Caki2 (cell line): Measurements from ENCODE around the gene TMEM115. TPM values are rescaled to one million over a fixed set of nuclear protein-coding genes. Genes with fewer than 3 reads are reported as not detected.

Experiments
- DNase-seq: peaks from one replicate; pipeline ENCODE4 v3.0.0-alpha.2; 2015; ENCODE audit warnings: low read depth
- in situ Hi-C: cut with HindIII; loops from 2 replicates; pipeline ENCODE4 v1.10.0; 2016; ENCODE audit warnings: low sequenced_read_pairs, low pct_unique_long_range_greater_than_20kb, mixed read lengths
- total RNA-seq: library from RNA; depleted of rRNA; stranded (reverse); fragments of >200 nt; shearing (Covaris generic); gene quantifications from 2 replicates; pipeline ENCODE4 v1.2.3, GENCODE V29; 2014; ENCODE audit warnings: low replicate concordance

Gene TMEM115
- total RNA-seq, 1 experiment from 2014 or later, result 59.0 TPM

DNA sequence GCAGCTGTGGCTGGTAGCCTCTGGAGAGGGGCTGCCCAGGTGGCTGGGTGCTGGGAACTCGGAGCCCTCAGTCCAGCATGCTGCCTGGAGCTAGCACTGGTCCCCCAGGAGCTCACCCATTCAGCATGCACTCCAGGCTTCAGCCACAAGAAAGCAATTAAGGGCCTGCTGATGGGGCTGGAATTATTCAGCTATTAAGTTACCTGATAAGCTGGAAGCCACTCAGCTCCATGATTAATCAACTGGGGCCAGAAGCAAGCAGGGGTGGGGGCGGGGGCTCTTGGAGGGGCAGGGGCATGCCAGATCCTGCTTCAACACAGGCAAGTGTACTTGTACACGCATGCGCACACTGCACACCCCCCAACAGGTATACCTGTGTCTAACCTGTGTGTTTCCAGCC is 22.1 kb upstream of the TMEM115 start:
- in situ Hi-C loops, result no loop called here
- no peak for DNase-seq

DNA sequence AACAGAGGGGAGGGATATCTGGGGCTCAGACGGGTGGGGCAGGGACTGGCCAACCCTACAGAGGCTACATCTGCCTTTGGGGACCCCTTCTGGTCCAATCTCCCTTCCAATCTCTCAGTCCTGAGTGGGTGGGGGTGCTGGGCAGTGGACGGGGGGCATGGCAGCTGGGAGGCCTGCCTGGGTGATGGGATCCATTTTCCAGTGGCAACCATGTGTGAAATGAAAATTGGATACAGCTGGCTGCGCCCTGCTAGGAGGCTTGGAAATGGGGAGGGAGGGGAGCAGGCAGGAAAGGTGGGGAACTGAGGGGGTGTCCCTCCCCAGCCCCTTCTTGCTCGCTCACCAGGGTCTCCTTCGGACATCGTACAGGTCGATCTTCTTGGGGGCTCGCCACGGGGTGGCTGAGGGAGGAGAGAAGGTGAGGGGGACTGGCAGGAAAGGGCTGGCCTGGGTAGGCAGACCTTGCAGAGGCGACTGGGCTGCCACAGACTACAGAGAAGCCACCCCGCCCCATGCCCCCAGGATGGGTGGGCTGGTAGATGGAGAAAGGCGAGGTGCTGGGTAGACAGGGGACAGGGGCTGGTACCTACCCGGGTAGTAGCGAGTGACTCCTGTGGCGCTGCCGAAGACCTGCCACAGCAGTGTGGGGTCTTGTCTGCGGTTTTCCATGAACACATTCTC is 21.2 kb upstream of the TMEM115 start:
- DNase-seq, result no peak
- in situ Hi-C loops, result no loop called here

DNA sequence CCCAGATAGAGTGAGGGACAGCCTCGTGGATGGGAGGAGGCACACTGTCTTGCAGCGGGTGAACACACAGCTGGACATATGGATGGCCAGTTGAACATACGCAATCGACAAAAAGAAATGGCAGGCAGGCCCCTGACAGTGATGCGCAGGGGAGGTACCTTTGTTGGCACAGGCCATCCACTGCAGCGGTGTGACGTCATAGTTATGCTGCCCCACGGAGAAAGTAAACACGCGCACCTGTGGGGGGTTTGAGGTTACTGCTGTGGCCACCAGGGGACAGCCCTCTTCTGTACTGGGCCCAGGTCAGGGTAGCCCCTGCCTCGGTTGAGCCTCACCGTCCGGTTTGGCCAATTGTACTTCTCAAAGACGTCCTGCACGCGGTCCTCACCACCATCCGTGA is 19.4 kb upstream of the TMEM115 start:
- in situ Hi-C loops, result no loop called here
- no peak for DNase-seq

DNA sequence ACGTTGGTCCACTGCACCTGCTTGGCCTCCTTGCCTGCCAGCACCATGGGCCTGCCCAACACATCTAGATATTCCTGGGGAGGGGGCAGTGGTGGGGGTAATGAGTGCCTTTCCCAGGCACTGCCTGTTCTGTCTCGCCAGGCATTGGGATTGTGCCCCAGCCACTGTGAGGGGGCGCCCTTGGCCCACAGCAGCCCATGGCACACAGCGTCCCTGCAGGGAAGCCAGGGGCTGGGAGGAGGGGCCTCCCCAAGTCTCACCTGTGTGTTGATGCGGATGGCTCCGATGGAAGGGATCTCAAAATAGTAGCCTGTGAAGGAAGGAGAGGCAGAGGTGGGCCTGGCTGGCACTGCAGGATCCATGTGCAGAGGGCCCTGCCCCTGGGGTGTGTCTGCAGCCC is 18.7 kb upstream of the TMEM115 start:
- in situ Hi-C loops, result no loop called here
- no peak for DNase-seq

DNA sequence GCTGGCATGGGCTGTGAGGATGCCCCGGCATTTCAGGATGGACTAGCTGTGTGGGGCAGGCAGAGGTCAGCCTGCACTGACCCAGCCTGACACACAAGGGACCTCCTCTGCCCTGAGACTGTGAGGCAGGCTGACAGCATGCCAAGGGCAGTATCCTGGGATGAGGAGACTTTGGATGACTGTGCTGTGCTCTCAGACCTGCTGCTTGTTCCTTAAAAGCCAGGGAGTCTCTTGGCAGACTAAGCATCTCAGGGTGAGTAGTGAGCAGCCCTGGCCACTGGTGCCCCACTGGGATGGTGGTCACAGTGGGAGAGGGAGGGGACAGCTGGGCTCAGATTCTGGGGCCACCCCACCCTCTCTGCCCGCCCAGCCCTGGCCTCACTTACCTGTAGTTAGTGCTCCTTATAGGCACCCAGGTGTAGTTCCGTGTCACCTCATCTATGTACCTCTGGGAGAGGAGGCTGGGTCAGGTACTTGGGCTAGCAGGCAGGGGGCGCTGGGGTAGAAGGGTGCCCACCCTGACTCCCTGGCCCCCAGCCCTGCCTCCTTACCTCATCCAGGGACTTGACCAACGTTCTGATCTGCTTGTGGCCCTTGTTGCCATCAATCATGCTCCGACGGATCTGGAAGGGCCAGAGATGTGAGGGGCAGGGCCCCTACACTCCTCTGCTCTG is 16.1 kb upstream of the TMEM115 start:
- in situ Hi-C loops, result no loop called here
- no peak for DNase-seq

DNA sequence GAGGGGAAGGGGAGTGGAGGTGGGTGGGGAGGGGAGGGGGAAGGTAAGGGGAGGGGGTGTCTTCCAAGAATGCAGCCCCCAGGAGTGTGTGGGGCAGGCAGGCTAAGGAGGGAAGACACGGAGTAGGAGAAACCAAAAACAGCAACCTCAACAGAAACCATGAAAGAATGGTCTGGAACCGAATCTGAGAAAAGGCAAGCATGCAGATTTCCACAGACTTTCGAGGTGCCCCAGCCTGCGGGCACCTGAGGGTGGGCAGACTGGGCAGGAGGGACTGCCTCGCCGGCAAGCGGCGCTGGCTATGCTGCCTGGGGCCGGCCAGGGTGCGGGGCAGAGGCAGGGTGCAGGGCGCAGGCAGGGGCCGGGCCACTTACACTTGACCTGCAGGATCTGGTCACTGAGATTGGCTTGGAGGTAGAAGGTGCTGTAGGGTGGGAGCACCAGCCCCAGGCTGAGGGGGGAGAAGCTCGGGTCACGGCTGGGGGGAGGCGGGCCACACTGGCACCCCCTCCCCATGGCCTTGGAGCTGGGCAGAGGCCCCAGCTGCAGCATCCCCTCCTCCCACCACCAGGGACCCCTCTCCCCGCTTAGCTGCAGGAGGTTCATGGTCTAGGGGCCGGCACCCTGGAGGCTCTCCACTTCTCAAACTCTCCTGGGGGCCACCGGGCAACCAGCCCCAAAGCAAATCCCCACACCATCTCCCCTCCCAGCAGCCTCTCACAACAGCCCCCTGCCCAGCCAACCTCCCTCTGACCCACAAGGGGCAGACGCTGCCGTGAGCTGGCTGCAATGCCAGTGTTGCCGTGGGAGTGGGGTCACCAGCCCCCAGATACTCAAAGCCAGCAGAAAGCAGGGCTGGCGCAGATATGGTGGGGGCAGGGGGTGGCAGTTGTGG is 15.3 kb upstream of the TMEM115 start:
- in situ Hi-C loops, result no loop called here
- no peak for DNase-seq

DNA sequence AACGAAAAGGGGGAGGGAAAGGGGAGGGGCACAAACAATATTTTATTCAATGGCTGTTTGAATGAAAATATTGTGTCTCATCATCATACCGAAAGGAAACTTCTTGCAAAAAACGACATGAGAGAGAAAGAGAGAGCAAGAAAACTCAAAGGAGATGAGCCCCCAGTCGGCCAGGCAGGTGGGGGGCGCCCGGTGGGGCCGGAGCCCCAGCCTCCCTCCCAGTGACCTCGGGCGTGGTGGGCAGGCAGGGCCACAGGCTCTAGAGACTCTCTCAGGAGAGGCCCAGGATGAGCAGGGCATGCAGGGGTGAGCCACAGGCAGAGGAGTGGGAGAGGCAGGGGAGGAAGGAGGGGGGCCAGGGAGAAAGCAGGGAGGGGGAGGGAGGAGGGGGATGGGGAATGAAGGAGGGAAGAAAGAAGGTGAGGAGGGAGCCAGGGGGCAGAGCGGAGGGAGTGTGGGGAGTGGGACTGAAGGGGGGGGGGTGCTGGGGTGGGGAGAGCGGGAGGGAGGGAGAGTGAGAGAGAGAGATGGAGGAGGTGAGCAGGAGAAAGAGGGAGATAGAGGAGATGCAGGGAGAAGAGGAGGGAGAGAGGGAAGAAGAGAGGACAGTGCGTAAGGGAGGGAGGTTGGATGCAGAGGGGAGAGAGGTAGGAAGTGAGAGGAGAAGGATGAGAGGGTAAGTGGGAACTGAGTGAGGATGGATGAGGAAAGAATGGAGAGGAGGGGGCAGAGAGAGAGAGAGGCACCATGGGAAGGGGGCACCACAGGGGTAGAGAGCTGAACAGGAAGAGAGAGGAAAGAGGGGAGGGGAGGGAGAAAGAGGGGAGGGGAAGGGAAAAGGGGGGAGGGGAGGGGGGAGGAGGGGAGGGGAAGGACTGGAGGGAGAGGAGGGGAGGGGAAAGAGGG is 14.1 kb upstream of the TMEM115 start:
- in situ Hi-C loops, result no loop called here
- DNase-seq, result no peak

DNA sequence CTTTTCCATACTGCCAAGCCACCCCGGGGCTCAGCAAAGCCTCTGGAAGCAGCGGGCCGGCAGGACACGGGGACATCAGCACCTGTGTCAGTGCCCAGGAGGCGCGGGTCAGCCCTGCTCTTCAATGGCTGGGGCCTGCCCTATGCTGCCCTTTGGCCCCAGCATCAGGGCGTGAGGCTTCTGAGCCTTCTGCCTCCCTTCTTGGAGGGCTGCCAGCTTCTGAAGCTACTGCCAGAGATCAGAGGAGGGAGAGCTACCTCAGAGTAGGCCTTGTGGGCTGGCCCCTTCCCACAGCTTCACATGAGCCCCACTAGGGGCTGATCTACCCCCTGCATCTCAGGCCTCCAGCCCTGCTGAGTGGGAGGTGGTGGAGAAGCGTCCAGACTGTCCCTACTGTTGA is 13.0 kb upstream of the TMEM115 start:
- in situ Hi-C loops, result no loop called here
- no peak for DNase-seq

DNA sequence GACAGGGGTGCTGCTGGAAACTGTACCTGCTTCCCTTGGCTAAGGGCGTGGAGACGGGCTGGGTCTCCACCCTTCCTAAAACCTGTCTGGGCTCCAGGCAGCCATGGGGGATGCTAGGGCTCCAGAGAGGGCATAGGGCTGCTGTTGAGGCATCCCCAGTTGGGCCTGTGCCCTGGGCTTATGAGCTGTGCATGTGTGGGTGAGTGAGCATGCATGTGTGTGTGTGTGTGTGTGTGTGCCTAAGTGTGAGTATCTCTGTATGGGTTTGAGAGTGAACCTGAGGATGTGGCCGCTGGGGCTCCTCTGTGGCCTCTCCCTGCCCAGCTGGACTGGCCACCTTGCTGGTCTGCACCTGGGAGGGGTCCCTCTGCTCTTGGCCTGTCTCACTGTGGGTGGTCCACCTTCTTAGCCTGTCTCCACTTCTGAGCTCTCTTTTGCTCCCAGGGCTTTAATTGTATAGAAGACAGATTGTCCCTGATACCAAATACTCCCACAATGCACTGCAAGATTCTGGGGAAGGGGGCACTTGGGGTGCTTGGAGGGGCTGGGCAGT is 11.9 kb upstream of the TMEM115 start:
- DNase-seq, result no peak
- in situ Hi-C loops, result no loop called here

DNA sequence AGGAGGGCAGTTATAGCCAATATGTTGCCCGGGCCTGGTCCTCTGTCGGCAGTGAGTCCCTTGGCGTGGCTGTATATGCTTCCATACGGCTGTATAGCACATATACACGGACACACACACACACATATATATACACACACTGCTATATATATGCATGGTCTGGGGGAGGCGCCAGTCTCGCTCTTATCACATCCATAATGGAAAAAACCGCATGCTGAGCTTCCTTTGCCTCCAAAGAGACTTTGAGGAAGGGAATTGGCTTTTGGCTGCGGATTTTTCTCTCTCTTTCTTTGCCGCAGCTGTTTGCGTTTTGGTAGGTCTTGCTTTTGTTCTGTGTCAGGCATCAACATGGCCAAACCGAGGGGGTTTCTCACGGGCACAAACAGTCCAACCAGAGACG is 11.3 kb upstream of the TMEM115 start:
- no peak for DNase-seq
- in situ Hi-C loops, result no loop called here

DNA sequence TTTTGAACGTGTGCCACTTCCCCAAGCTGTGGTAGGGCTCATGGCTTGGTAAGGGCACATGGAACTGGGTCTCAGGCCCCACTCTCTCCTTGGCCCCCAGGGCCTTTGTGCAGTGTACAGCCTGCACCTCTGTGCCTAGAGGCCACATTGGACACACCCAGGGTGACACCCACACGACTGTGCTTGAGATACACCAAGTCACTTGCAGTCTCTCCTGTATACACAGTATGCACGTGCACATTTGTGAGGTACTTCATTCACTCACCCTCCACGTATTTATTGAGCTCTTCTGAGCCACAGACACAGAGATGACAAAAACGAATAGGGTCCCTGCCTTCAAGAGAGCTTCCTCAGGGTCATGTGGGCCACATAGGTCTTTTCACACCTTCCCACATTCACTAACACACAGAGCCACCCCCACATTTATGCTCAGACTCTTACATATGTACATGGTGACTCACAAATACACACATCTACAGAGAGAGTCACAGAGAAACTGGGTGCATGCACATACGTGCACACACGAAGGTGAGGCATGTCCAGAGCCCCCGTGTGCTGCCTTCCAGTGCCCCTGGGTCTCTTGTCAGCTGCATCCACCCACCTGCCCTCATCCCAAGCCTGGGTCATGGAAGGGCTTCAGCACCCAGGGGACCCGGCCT is 9.8 kb upstream of the TMEM115 start:
- in situ Hi-C loops, result no loop called here

DNA sequence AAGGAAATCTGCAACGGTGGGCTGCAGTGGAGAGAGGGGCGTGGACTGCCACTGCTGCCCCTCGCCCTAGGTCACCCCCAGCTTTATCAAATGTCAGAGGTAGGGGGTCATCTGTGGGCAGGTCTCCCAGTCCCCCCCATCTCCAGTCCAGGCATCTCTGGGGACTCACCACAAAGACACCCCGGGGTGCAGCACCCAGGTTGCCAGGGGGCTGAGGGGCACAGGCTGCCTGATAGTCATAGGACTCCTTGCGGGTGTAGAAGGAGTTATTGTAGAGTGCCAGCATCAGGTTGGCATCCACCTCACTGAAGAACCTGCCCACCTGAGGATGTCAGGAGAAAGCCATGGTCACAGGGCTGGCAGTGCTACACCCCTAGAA is 6.5 kb upstream of the TMEM115 start:
- in situ Hi-C loops, result no loop called here
- no peak for DNase-seq

More for the DNA sequence above, 9.8 kb upstream of the TMEM115 start:
- DNase-seq, result no peak

DNA sequence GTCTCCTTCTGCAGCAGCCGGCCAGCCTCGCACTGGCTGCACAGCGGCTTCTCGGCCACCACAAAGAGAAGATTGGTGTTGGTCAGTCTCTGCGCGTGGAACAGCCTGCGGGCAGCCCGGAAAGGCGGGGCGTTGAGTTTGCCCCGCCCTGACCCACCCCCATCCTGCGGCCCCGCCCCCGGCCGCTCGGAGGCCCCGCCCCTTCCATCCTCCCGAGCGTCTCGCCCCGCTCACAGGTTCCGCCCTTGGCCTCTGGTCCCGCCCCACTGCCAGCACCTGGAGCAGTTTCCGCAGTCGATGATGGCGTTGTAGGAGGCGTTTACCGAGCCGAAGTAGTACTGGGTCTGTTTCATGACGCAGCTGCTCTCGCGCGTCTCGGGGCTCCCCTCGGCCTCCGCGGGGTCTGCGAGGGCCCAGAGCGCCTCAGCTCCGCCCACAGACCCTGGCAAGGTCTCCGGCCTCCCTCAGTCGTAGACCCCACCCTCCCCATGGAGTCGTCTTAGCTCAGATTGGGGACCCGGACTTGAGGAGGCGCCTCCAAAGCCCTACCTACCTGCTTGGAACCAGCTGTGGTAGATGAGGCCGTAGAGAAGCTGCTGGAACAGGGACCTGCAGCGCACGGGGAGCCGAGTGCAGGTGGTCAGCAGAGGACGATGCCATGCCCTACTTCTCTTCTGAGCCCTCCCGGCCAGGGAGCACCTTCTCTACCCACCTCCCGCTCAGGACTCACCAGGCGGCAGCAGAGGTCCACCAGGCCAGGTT is 5.9 kb upstream of the TMEM115 start:
- peak; percentile 68 for DNase-seq
- in situ Hi-C loops, result no loop called here

DNA sequence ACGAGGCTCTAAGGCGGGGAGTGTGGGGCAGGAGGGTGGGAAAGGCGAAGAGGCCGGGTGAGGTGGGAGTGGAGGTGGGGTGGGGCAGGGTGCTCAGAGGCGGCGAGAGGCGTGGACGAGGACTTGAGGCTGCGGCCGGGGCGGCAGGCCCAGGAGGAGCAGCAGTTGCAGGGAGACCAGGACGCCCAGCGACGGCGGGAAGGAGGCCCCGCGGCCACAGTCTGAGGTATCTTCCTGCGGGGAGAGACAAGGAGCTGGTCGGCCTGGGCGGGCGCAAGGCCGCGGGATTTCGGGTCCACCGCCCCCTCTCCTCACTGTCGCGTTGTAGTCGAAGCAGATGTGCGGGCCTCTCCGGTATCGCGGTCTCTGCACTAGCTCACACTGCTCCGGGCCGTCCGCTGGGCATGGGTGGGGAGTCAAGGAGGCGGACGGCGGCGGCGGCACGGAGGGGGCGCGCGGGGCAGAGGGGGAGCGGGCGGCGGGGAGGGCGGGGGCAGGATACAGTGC is 5.3 kb upstream of the TMEM115 start:
- peak; percentile 10 for DNase-seq
- in situ Hi-C loops, result no loop called here

DNA sequence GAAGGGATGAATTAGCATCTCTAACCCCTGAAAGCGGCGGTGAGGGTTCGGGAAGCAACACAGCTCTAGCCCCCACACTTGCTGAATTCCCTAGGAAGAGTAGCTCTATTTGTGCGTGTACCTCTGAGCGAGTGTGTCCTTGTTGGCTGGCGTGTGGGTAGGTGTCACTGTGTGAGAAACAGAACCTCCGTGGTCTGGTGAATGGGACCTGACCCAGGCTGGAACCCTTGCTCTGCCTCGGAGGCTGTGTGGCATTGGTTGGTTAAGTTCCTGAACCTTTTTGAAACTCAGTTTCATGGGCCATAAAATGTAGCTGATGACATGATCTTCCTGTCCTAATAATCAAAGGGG is 414 bp upstream of the TMEM115 start:
- in situ Hi-C loops, result no loop called here

DNA sequence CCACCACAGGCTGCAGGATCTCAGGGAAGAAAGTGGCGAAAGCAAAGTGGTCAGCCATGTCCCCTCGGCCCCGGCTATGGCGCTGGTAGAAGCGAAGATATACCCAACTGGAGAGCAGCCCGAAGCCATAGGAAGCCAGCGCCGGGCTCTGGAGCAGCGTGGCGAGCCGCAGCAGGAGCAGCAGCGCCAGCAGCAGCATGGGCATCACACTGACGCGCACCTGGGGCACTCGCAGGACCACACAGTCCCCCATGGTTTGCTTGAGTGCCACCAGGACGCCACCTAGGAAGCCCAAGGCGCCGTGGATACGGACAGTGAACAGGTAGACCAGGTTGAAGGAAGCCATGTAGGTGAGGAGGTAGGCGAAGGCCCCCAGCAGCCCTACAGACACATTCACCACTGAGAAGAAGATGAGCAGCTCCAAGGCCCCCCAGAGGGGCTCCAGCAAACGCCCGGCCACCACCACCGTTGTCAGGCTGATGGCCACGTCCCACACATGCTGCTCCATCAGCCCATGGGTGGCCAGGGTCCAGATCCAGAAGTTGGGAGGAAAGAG is 888 bp downstream of the TMEM115 start:
- in situ Hi-C loops, result no loop called here
- no peak for DNase-seq

More for the DNA sequence above, 414 bp upstream of the TMEM115 start:
- no peak for DNase-seq
